PFSK-1 (cell line): ENCODE data around the gene ACIN1.

Experiments used
- POLR2AphosphoS5 ChIP-seq: IDR thresholded peaks from 2 replicates; pipeline ENCODE4 v1.6.1; 2012; ENCODE audit warnings: low read depth, mild to moderate bottlenecking, control low read depth, low read length, moderate library complexity
- REST ChIP-seq, 2 experiments: IDR thresholded peaks; 2 replicates each; pipeline versions ENCODE4 v1.6.1 to v1.8.0; 2011 to 2012; ENCODE audit warnings: low read depth in 2 of 2, low read length in 2 of 2, control low read depth in 1 of 2, inconsistent platforms in 1 of 2, mild to moderate bottlenecking in 1 of 2, moderate library complexity in 1 of 2; ENCODE audit not compliant: insufficient read depth in 1 of 2
- SIN3A ChIP-seq: IDR thresholded peaks from 2 replicates; pipeline ENCODE4 v1.6.1; 2012; ENCODE audit warnings: mild to moderate bottlenecking, low read length, moderate library complexity, borderline replicate concordance; ENCODE audit not compliant: insufficient read depth
- TAF1 ChIP-seq: IDR thresholded peaks from 2 replicates; pipeline ENCODE4 v1.6.1; 2012; ENCODE audit warnings: low read length, control low read depth, borderline replicate concordance; ENCODE audit not compliant: insufficient read depth

DNA sequence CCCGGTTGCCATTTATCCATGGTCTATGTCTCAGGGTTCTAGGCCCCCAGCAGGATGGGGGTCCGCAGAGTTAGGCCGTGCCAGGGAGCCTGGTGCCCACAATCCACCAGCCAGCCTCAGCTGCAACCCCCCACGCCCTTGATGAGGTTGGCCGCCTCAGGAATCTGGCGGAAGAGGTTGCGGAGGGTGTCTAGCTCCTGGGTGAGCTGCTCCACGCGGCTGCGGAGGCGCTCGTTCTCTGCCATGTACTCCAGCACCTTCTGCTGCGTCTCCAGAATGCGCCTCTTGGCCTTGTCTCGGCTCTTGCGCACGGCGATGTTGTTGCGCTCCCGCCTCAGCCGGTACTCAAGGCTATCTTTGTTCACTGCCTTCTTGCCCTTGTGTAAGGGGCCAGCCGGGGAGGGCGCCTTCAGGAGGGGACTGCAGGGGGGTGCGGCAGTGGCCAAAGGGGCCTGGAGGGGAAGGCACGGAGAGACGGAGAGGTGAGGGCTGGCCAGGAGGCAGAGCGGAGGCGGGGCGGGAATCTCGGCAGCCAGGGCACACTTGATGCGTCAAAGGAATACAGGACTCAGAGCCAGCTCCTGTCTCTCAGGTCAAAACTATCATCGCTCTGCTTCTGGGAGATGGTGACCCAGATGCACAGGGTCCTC, 22.6 kb upstream of the ACIN1 start:
- no peak for TF ChIP-seq REST (IDR thresholded peaks at IDR 0.05; ENCODE audit: insufficient read depth in 1 of 2, low read depth in 2 of 2, low read length in 2 of 2)
- TF ChIP-seq POLR2AphosphoS5, result no peak
- no peak for TF ChIP-seq TAF1
- TF ChIP-seq SIN3A, result no peak
